Measurements from ENCODE around the gene RPA3. TPM values are rescaled to one million over a fixed set of nuclear protein-coding genes. Genes with fewer than 3 reads are reported as not detected.

The RPA3 gene
- total RNA-seq, 1 experiment from 2014 or later: 108 TPM

DNA sequence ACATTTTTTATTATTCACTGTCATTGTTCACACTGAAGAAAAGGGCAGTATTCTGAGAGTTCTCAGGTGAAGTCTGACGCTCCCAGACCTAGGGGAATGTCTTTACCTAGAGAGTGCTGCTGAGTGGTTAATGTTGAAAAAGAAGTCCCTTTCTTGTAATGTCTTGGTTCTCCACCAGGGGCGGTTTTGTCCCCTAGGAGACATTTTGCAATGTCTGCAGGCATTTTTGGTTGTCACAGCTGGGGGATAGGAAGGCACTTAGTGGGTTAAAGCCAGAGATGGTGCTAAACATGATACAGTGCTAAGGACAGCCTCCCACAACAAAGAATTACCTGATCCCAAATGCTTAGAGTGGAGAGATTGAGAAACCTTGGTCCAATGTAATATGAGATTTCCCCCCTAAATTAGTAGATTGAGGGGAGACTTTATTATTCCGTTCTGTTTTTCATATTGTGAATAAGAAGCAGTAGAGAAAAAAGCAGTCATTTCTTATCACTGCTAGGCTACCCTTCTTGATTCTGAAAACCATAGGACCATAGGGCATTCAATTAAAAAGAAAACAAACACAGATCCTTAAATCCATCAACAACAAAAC, 64.7 kb downstream of the RPA3 start:
- Mint-ChIP-seq H3K27ac (no peak overlapping the region), H3K4me1 (peaks cover 11 to 21% of the 10 kb centered on the region in 2 experiments; a peak in 3 of 4 replicates), H3K9me3 (peaks cover 14 to 21% of the 10 kb centered on the region in 2 experiments), H3K4me3 (no peak overlapping the region), H3K36me3 (ENCODE audit: insufficient read depth in 1 of 3, low read depth in 3 of 3) (peaks cover 14 to 21% (median 17%) of the 10 kb centered on the region in 3 experiments), H3K27me3 (ENCODE audit: low read depth) (no peaks in the 10 kb centered on the region)
- Histone ChIP-seq H3K27ac (ENCODE audit: insufficient read length, low read depth, low read length) (no peak overlapping the region), H3K23me2 (ENCODE audit: insufficient read length, low read depth, low read length, poor library complexity, severe bottlenecking) (no peaks in the 10 kb centered on the region), H3K27me3 (ENCODE audit: insufficient read depth, low read length) (no peaks in the 10 kb centered on the region), H3K4me1 (ENCODE audit: insufficient read depth, low read length) (no peaks in the 10 kb centered on the region), H2BK120ac (ENCODE audit: low read depth, low read length, poor library complexity, severe bottlenecking) (no peak overlapping the region), H2BK15ac (ENCODE audit: low read depth, low read length) (no peak overlapping the region), H3K23ac (ENCODE audit: insufficient read length, low read depth, low read length) (no peak overlapping the region), H3K9me3 (ENCODE audit: control insufficient read depth, low read depth, low read length) (no peaks in the 10 kb centered on the region), H4K5ac (ENCODE audit: insufficient read length, low read depth, low read length) (no peak overlapping the region), H2AK5ac (ENCODE audit: insufficient read length, low read length) (no peak overlapping the region), H3K79me2 (ENCODE audit: insufficient read depth, low read length) (no peaks in the 10 kb centered on the region; the same call in 1 of the 2 replicates), H3K9ac (ENCODE audit: extremely low read depth, insufficient read length, low read length) (no peak overlapping the region), H2AFZ (ENCODE audit: low read length) (no peak overlapping the region), H3K4ac (ENCODE audit: low read depth, low read length) (no peak overlapping the region), H2BK5ac (ENCODE audit: insufficient read length, low read length) (no peak overlapping the region), H2BK12ac (ENCODE audit: insufficient read length, low read depth, low read length) (no peak overlapping the region), H2BK20ac (ENCODE audit: low read depth, low read length, poor library complexity, severe bottlenecking) (no peak overlapping the region), H3K4me2 (ENCODE audit: insufficient read depth, insufficient read length, low read length) (no peak overlapping the region), H3T11ph (ENCODE audit: low read length) (no peak overlapping the region), H4K91ac (ENCODE audit: insufficient read length, low read depth, low read length) (no peak overlapping the region), H4K8ac (replicated peaks; ENCODE audit: insufficient read length, low read depth, low read length) (no peak overlapping the region), H3K18ac (ENCODE audit: insufficient read length, low read depth, low read length) (no peak overlapping the region), H4K20me1 (ENCODE audit: control insufficient read depth, insufficient read depth, insufficient read length) (no peaks in the 10 kb centered on the region), H3K14ac (ENCODE audit: insufficient read depth, low read length) (no peak overlapping the region), H3K79me1 (ENCODE audit: insufficient read depth, low read depth, low read length, poor library complexity, severe bottlenecking) (peaks cover 4% of the 10 kb centered on the region), H3K56ac (ENCODE audit: insufficient read length, low read depth, low read length) (no peak overlapping the region)
- no CpG with 5 or more reads among the region's 3 CpGs for WGBS (ENCODE audit: extremely low coverage, insufficient read length, low lambda C conversion rate)
- peak; percentile 81 for TF ChIP-seq CTCF (conservative IDR thresholded peaks at IDR 0.05)
- peak; percentile 66 for DNase-seq
